Measurements from ENCODE around the gene PIH1D2. TPM values are rescaled to one million over a fixed set of nuclear protein-coding genes. Genes with fewer than 3 reads are reported as not detected.

PIH1D2 gene
- total and polyA plus RNA-seq, 9 of the 15 experiments (the other 6 are each of a cell fraction or from before 2014, with no cell fraction given) = 1.5 to 5.4 (median 3.0) TPM

DNA sequence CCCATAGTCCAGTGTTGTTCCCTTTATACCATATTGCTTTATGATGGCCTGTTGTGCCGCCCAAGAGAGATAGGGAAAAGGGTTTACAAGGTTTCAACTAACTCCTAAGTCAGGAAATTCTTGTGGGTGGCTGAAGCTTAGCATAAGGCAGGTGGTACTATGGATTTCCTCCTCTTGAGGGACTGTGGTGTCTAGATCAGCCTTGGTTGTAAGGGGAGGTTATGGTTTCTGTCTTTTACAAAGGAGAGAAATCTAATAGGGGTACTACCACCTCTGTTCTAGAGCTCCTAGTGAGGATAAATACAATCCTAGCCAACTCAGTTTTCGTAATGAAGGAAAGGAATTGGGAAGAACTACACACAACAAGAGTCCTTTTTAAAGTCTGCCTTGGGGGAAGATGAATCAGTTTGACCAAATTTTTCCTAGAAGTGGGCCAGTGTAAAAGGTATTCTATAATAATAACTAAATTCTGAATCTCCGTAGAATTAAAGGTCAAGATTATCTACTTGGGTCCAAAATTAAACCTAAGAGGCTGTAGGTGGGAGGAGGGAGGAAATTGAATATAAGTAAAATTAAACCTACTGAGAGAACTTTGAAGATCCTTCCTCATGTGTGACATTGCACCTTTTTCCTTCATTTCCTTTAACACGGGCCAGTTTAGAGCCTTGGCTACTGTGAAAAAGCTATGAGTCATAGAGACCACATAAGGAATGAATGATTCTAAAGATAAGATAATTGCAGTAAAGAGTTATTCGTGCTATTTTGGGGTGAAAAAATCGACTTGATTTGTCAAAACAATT is 31.5 kb downstream of the PIH1D2 start (continued):
- TF ChIP-seq, protein P1, sequence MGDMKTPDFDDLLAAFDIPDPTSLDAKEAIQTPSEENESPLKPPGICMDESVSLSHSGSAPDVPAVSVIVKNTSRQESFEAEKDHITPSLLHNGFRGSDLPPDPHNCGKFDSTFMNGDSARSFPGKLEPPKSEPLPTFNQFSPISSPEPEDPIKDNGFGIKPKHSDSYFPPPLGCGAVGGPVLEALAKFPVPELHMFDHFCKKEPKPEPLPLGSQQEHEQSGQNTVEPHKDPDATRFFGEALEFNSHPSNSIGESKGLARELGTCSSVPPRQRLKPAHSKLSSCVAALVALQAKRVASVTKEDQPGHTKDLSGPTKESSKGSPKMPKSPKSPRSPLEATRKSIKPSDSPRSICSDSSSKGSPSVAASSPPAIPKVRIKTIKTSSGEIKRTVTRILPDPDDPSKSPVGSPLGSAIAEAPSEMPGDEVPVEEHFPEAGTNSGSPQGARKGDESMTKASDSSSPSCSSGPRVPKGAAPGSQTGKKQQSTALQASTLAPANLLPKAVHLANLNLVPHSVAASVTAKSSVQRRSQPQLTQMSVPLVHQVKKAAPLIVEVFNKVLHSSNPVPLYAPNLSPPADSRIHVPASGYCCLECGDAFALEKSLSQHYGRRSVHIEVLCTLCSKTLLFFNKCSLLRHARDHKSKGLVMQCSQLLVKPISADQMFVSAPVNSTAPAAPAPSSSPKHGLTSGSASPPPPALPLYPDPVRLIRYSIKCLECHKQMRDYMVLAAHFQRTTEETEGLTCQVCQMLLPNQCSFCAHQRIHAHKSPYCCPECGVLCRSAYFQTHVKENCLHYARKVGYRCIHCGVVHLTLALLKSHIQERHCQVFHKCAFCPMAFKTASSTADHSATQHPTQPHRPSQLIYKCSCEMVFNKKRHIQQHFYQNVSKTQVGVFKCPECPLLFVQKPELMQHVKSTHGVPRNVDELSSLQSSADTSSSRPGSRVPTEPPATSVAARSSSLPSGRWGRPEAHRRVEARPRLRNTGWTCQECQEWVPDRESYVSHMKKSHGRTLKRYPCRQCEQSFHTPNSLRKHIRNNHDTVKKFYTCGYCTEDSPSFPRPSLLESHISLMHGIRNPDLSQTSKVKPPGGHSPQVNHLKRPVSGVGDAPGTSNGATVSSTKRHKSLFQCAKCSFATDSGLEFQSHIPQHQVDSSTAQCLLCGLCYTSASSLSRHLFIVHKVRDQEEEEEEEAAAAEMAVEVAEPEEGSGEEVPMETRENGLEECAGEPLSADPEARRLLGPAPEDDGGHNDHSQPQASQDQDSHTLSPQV (IDR thresholded peaks at IDR 0.05) = 0 out of 2 replicates have a peak, but pooled peaks have one; percentile 54
- TF ChIP-seq BRD9 (IDR thresholded peaks at IDR 0.05; ENCODE audit: low read depth, partially characterized antibody) (no peak), EP400 (IDR thresholded peaks at IDR 0.05) (0 out of 2 replicates have a peak, but pooled peaks have one; percentile 22), ZNF764 (CRISPR knock-in tag; IDR thresholded peaks at IDR 0.05; ENCODE audit: low read depth) (no peak), CXXC5 (CRISPR knock-in tag; IDR thresholded peaks at IDR 0.05) (no peak), FOSL1 (tag; conservative IDR thresholded peaks at IDR 0.05) (peak; percentile 98), NCOA2 (IDR thresholded peaks at IDR 0.05; ENCODE audit: partially characterized antibody in 2 of 2) (no peak), RFX7 (CRISPR knock-in tag; IDR thresholded peaks at IDR 0.05) (no peak)
- TF ChIP-seq, protein P2, sequence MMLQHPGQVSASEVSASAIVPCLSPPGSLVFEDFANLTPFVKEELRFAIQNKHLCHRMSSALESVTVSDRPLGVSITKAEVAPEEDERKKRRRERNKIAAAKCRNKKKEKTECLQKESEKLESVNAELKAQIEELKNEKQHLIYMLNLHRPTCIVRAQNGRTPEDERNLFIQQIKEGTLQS (IDR thresholded peaks at IDR 0.05) = peak; percentile 93
- TF ChIP-seq, protein P2 (CRISPR knock-in tag; conservative IDR thresholded peaks at IDR 0.05) = no peak; the same call in 1 of the 2 replicates
- TF ChIP-seq, protein P3, sequence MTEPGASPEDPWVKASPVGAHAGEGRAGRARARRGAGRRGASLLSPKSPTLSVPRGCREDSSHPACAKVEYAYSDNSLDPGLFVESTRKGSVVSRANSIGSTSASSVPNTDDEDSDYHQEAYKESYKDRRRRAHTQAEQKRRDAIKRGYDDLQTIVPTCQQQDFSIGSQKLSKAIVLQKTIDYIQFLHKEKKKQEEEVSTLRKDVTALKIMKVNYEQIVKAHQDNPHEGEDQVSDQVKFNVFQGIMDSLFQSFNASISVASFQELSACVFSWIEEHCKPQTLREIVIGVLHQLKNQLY (CRISPR knock-in tag; conservative IDR thresholded peaks at IDR 0.05) = no peak
- TF ChIP-seq, protein P4, sequence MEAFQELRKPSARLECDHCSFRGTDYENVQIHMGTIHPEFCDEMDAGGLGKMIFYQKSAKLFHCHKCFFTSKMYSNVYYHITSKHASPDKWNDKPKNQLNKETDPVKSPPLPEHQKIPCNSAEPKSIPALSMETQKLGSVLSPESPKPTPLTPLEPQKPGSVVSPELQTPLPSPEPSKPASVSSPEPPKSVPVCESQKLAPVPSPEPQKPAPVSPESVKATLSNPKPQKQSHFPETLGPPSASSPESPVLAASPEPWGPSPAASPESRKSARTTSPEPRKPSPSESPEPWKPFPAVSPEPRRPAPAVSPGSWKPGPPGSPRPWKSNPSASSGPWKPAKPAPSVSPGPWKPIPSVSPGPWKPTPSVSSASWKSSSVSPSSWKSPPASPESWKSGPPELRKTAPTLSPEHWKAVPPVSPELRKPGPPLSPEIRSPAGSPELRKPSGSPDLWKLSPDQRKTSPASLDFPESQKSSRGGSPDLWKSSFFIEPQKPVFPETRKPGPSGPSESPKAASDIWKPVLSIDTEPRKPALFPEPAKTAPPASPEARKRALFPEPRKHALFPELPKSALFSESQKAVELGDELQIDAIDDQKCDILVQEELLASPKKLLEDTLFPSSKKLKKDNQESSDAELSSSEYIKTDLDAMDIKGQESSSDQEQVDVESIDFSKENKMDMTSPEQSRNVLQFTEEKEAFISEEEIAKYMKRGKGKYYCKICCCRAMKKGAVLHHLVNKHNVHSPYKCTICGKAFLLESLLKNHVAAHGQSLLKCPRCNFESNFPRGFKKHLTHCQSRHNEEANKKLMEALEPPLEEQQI (IDR thresholded peaks at IDR 0.05) = no peak
- TF ChIP-seq, protein P5, sequence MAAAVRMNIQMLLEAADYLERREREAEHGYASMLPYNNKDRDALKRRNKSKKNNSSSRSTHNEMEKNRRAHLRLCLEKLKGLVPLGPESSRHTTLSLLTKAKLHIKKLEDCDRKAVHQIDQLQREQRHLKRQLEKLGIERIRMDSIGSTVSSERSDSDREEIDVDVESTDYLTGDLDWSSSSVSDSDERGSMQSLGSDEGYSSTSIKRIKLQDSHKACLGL (CRISPR knock-in tag; IDR thresholded peaks at IDR 0.05; ENCODE audit: borderline replicate concordance, poor library complexity, severe bottlenecking) = no peak
- TF ChIP-seq, protein P6, sequence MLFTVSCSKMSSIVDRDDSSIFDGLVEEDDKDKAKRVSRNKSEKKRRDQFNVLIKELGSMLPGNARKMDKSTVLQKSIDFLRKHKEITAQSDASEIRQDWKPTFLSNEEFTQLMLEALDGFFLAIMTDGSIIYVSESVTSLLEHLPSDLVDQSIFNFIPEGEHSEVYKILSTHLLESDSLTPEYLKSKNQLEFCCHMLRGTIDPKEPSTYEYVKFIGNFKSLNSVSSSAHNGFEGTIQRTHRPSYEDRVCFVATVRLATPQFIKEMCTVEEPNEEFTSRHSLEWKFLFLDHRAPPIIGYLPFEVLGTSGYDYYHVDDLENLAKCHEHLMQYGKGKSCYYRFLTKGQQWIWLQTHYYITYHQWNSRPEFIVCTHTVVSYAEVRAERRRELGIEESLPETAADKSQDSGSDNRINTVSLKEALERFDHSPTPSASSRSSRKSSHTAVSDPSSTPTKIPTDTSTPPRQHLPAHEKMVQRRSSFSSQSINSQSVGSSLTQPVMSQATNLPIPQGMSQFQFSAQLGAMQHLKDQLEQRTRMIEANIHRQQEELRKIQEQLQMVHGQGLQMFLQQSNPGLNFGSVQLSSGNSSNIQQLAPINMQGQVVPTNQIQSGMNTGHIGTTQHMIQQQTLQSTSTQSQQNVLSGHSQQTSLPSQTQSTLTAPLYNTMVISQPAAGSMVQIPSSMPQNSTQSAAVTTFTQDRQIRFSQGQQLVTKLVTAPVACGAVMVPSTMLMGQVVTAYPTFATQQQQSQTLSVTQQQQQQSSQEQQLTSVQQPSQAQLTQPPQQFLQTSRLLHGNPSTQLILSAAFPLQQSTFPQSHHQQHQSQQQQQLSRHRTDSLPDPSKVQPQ (CRISPR knock-in tag; IDR thresholded peaks at IDR 0.05; ENCODE audit: borderline replicate concordance) = no peak
